ENCODE results near the gene SPP1.

DNA sequence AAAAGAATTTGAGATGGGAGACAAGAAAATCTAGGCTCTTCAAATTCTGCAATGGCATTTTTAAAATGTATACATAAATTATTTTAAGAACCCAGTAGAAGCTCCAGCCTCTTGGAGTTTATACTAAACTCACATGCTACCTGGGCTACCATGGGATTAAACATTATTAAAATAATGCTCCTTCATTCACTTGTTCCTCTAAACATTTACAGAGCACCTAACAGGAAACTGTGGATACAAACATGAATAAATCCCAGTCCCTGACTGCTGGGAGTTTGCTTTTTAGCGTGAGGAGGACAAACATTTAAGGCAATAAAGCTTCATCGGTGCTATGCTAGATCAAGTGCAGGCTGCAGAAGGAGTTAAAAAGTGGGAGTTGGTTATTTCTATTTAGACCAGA is 5.4 kb upstream of the SPP1 start:
- TF ChIP-seq, protein P1, sequence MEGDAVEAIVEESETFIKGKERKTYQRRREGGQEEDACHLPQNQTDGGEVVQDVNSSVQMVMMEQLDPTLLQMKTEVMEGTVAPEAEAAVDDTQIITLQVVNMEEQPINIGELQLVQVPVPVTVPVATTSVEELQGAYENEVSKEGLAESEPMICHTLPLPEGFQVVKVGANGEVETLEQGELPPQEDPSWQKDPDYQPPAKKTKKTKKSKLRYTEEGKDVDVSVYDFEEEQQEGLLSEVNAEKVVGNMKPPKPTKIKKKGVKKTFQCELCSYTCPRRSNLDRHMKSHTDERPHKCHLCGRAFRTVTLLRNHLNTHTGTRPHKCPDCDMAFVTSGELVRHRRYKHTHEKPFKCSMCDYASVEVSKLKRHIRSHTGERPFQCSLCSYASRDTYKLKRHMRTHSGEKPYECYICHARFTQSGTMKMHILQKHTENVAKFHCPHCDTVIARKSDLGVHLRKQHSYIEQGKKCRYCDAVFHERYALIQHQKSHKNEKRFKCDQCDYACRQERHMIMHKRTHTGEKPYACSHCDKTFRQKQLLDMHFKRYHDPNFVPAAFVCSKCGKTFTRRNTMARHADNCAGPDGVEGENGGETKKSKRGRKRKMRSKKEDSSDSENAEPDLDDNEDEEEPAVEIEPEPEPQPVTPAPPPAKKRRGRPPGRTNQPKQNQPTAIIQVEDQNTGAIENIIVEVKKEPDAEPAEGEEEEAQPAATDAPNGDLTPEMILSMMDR (IDR thresholded peaks at IDR 0.05; ENCODE audit: borderline replicate concordance, extremely low read depth, low read length, poor library complexity, severe bottlenecking), result no peak
- no peak for TF ChIP-seq EZH2 (IDR thresholded peaks at IDR 0.05; ENCODE audit: borderline replicate concordance, low read depth, low read length, severe bottlenecking)
